GM11168 (cell line): ENCODE results near the gene NAA25.
"Not testable (repeated sequence)": the region's sequence is repeated elsewhere in the genome, so short reads cannot be mapped to it uniquely, and the experiment has no call there.

Experiments
- in situ Hi-C: fragments of 300-500 bp; cut with MboI; formaldehyde crosslinking; loops from one replicate; pipeline ENCODE4 v1.12.0; 2022; ENCODE audit warnings: low sequenced_read_pairs; ENCODE audit not compliant: unreplicated experiment

Gene NAA25

GRCh38 chr12:112012775-112013600, 95.6 kb downstream of the NAA25 start, which contains the start of the genes ERP29 and TMEM116:
Gene ERP29 (plus strand): TSS chr12:112013426. CDS start chr12:112013466, 40 bp downstream.
Gene TMEM116 (minus strand): TSS chr12:112013165. CDS start chr12:112005270, 7,895 bp downstream.
- in situ Hi-C loops, result loop anchor here (10.0 kb wide), 1 partner anchor 68 kb away; no protein-coding TSS in a partner anchor

- in situ Hi-C loops, result loop anchor here (10.0 kb wide), 1 partner anchor 67 kb away; no protein-coding TSS in a partner anchor
Observed at GRCh38 chr12:112011685-112012084, 96.9 kb downstream of the NAA25 start.

- in situ Hi-C loops, result loop anchor here (10.0 kb wide), 1 partner anchor 66 kb away; no protein-coding TSS in a partner anchor
Observed at GRCh38 chr12:112010415-112011344, 97.9 kb downstream of the NAA25 start.

GRCh38 chr12:112009596-112009995, 99.0 kb downstream of the NAA25 start:
- in situ Hi-C loops, result not testable (repeated sequence)

GRCh38 chr12:112008918-112009317, 99.7 kb downstream of the NAA25 start:
- in situ Hi-C loops, result no loop called here

- in situ Hi-C loops, result no loop called here
Observed at GRCh38 chr12:112007945-112008344, 100.6 kb downstream of the NAA25 start.

- in situ Hi-C loops, result no loop called here
Observed at GRCh38 chr12:112005419-112006395, 102.9 kb downstream of the NAA25 start.

- in situ Hi-C loops, result no loop called here
Observed at GRCh38 chr12:112004041-112004440, 104.5 kb downstream of the NAA25 start.

GRCh38 chr12:112001576-112001975, 107.0 kb downstream of the NAA25 start:
- in situ Hi-C loops, result no loop called here

GRCh38 chr12:112000820-112001219, 107.8 kb downstream of the NAA25 start:
- in situ Hi-C loops, result no loop called here

GRCh38 chr12:111999129-111999528, 109.5 kb downstream of the NAA25 start:
- in situ Hi-C loops, result not testable (repeated sequence)

- in situ Hi-C loops, result no loop called here
Observed at GRCh38 chr12:111998015-111998414, 110.6 kb downstream of the NAA25 start.

GRCh38 chr12:111997300-111997699, 111.3 kb downstream of the NAA25 start:
- in situ Hi-C loops, result no loop called here

- in situ Hi-C loops, result no loop called here
Observed at GRCh38 chr12:111995782-111996480, 112.7 kb downstream of the NAA25 start.

GRCh38 chr12:111994211-111995111, 114.1 kb downstream of the NAA25 start:
- in situ Hi-C loops, result not testable (repeated sequence)

GRCh38 chr12:111993292-111994150, 115.1 kb downstream of the NAA25 start:
- in situ Hi-C loops, result no loop called here

GRCh38 chr12:111992464-111992863, 116.1 kb downstream of the NAA25 start:
- in situ Hi-C loops, result no loop called here
